SK-N-SH (cell line): Measurements from ENCODE around the gene TNFRSF18. TPM values are rescaled to one million over a fixed set of nuclear protein-coding genes. Genes with fewer than 3 reads are reported as not detected.
A peak's percentile ranks its signal among the peaks of the same experiment; 100 is the strongest.

Experiments
- CTCF ChIA-PET: fragments of 300-600, 350-600 bp; formaldehyde crosslinking; extraction: SDS; loops from one replicate; lab custom pipeline; 2021; lab: Yijun Ruan, JAX
- POLR2A ChIA-PET: fragments of 350-600 bp; sonication (Branson Sonifier 250); formaldehyde crosslinking; extraction: SDS; loops from one replicate; lab custom pipeline; 2020; ENCODE audit warnings: antibody characterized with exemption, inconsistent platforms; lab: Yijun Ruan, JAX
- DNase-seq: peaks from one replicate; pipeline ENCODE4 v3.0.0; 2012
- H2AFZ ChIP-seq: fragments of 200-600 bp; sonication (generic); 2 replicates; pipeline ENCODE4 v1.8.1; 2016; ENCODE audit warnings: antibody characterized with exemption, mild to moderate bottlenecking, low read depth
- H3F3A ChIP-seq: fragments of 200-600 bp; sonication (generic); replicated peaks from 2 replicates; pipeline ENCODE3; 2016; ENCODE audit warnings: antibody characterized with exemption, mild to moderate bottlenecking; ENCODE audit not compliant: insufficient read depth
- H3K27ac ChIP-seq, 2 experiments: fragments of 200-500 bp in 1 of 2; fragments of 200-600 bp in 1 of 2; sonication (Bioruptor generic) in 1 of 2; sonication (generic), shearing (Covaris generic) in 1 of 2; 2 replicates each; pipeline versions ENCODE4 v1.5.1 to v1.6.1; 2014 to 2016; ENCODE audit warnings: low read depth in 2 of 2, inconsistent platforms in 1 of 2, low read length in 1 of 2, mild to moderate bottlenecking in 1 of 2, mixed read lengths in 1 of 2
- H3K27me3 ChIP-seq: fragments of 200-600 bp; sonication (generic), shearing (Covaris generic); 2 replicates; pipeline ENCODE4 v1.6.1; 2016; ENCODE audit warnings: mixed run types; ENCODE audit not compliant: insufficient read depth
- H3K36me3 ChIP-seq, 2 experiments: fragments of 200-500 bp in 1 of 2; fragments of 200-600 bp in 1 of 2; sonication (Bioruptor generic) in 1 of 2; sonication (generic) in 1 of 2; replicated peaks in 1 of 2; 2 replicates each; pipeline versions ENCODE3 to v1.5.1; 2014 to 2016; ENCODE audit warnings: low read length in 1 of 2, mild to moderate bottlenecking in 1 of 2; ENCODE audit not compliant: insufficient read depth in 2 of 2, control insufficient read depth in 1 of 2
- H3K4me1 ChIP-seq, 2 experiments: fragments of 200-500 bp in 1 of 2; fragments of 200-600 bp in 1 of 2; sonication (Bioruptor generic) in 1 of 2; sonication (generic), shearing (Covaris generic) in 1 of 2; 2 replicates each; pipeline versions ENCODE4 v1.5.1 to v1.6.1; 2014 to 2016; ENCODE audit warnings: low read depth in 1 of 2, low read length in 1 of 2, mixed run types in 1 of 2; ENCODE audit not compliant: insufficient read depth in 2 of 2, control insufficient read depth in 1 of 2
- H3K4me2 ChIP-seq: fragments of 200-600 bp; sonication (generic), shearing (Covaris generic); 2 replicates; pipeline ENCODE4 v1.6.1; 2017; ENCODE audit warnings: mixed run types
- H3K4me3 ChIP-seq, 2 experiments: fragments of 200-500 bp in 1 of 2; fragments of 200-600 bp in 1 of 2; sonication (Bioruptor generic) in 1 of 2; sonication (generic), shearing (Covaris generic) in 1 of 2; 2 replicates each; pipeline versions ENCODE4 v1.5.1 to v1.8.1; 2014 to 2016; ENCODE audit warnings: low read depth in 2 of 2, inconsistent platforms in 1 of 2, low read length in 1 of 2, mild to moderate bottlenecking in 1 of 2, mixed read lengths in 1 of 2, moderate library complexity in 1 of 2
- H3K79me2 ChIP-seq: fragments of 200-600 bp; sonication (generic); 2 replicates; pipeline ENCODE4 v1.8.1; 2017; ENCODE audit warnings: mild to moderate bottlenecking; ENCODE audit not compliant: insufficient read depth
- H3K9ac ChIP-seq: fragments of 200-600 bp; sonication (generic); 2 replicates; pipeline ENCODE4 v1.6.1; 2017; ENCODE audit warnings: mixed run types
- H3K9me2 ChIP-seq: fragments of 200-600 bp; sonication (generic); 2 replicates; pipeline ENCODE4 v1.6.1; 2017; ENCODE audit warnings: mixed run types
- H3K9me3 ChIP-seq: fragments of 200-600 bp; sonication (generic); 2 replicates; pipeline ENCODE4 v1.6.1; 2017; ENCODE audit warnings: mixed run types, mild to moderate bottlenecking, moderate library complexity
- H4K20me1 ChIP-seq: fragments of 200-600 bp; sonication (generic); 2 replicates; pipeline ENCODE4 v1.6.1; 2017; ENCODE audit warnings: mild to moderate bottlenecking, mixed run types; ENCODE audit not compliant: insufficient read depth
- EP300 ChIP-seq, 2 experiments: IDR thresholded peaks; 2 replicates each; pipeline versions ENCODE4 v1.4.0 to v1.6.1; 2012; ENCODE audit warnings: borderline replicate concordance in 1 of 2, low read depth in 1 of 2, low read length in 1 of 2
- FOXJ3 ChIP-seq: sonication (generic); formaldehyde crosslinking; IDR thresholded peaks from 2 replicates; pipeline ENCODE4 v1.5.1; 2020; ENCODE audit warnings: mild to moderate bottlenecking, missing genetic modification reagents
- GATA2 ChIP-seq: sonication (generic); formaldehyde crosslinking; IDR thresholded peaks from 2 replicates; pipeline ENCODE4 v1.5.0; 2020; ENCODE audit warnings: mild to moderate bottlenecking, missing genetic modification reagents
- JUND ChIP-seq: IDR thresholded peaks from 2 replicates; pipeline ENCODE4 v1.4.0; 2012
- MAX ChIP-seq: IDR thresholded peaks from 2 replicates; pipeline ENCODE4 v1.4.0; 2012; ENCODE audit warnings: low read depth
- MEF2A ChIP-seq: IDR thresholded peaks from 2 replicates; pipeline ENCODE4 v1.4.0; 2012; ENCODE audit warnings: low read depth, borderline replicate concordance
- TEAD4 ChIP-seq: IDR thresholded peaks from 2 replicates; pipeline ENCODE4 v1.4.0; 2012; ENCODE audit warnings: mild to moderate bottlenecking, borderline replicate concordance; ENCODE audit not compliant: insufficient read depth
- YY1 ChIP-seq: IDR thresholded peaks from 2 replicates; pipeline ENCODE4 v1.4.0; 2012; ENCODE audit warnings: low read depth, mild to moderate bottlenecking
- WGBS: methylation state at CpG from one replicate; pipeline ENCODE4 v1.1.6; 2017; ENCODE audit warnings: low lambda C conversion rate; 5-methylcytosine and 5-hydroxymethylcytosine counted together
- polyA plus RNA-seq, 3 experiments: library from polyadenylated mRNA; depleted of rRNA; stranded (reverse); fragments of >200 nt; gene quantifications; 2 replicates each; pipeline ENCODE4 v1.2.3, GENCODE V29; 2012
- TF ChIP-seq, protein P1 (sequence below): fragments of 200-600 bp; sonication (generic); IDR thresholded peaks from 2 replicates; pipeline ENCODE4 v1.6.1; 2017; ENCODE audit warnings: antibody characterized with exemption, mild to moderate bottlenecking, moderate library complexity
- TF ChIP-seq, protein P2 (sequence below): IDR thresholded peaks from 2 replicates; pipeline ENCODE4 v1.4.0; 2012; ENCODE audit warnings: low read depth, borderline replicate concordance

Gene TNFRSF18
- polyA plus RNA-seq, 1 of the 3 experiments (the other 2 are of a cell fraction) = 0.05 TPM

DNA sequence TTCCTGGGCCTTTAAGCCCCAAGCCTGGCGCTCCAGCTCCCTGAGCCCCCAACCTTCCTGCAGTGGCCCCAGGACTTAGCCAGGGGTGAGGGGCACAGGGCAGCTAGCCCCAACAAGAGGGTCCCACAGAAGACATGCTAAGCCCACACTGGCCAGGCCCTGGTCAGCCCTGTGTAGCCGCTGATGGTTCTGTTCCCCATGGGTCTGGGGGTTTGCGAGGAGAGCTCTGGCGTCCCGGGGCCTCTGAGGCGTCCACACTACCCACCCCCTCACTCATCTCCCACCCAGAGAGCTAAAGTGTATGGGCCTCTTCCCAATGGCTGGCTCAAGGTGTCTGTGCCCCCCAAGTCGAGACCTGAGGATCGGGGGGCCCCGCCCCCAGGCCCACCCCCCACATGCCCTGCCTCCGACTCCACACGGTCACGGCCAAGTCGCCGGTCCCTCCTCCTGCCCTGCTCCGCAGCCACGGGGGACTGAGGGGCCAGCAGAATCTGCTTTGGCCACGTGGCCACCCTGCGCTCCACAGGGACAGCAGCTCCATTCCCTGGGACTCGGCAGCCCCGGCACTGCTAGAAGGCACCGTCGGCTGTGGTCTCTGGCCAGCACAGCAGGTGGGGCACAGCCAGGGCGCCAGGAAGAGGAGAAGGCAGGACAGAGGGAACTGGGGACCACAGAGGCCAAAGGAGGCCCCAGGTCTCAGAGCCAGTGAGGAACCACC is 7.8 kb downstream of the TNFRSF18 start:
- Histone ChIP-seq H3K9me2 (no peaks in the 10 kb centered on the region), H3K36me3 (no peaks in the 10 kb centered on the region), H3K27ac (no peak overlapping the region), H4K20me1 (no peaks in the 10 kb centered on the region), H3K9me3 (no peaks in the 10 kb centered on the region), H3K9ac (no peak overlapping the region), H3K4me1 (no peaks in the 10 kb centered on the region; a peak in 1 of 4 replicates), H3K4me2 (no peak overlapping the region), H3K4me3 (no peak overlapping the region), H3F3A (no peaks in the 10 kb centered on the region), H2AFZ (no peak overlapping the region), H3K79me2 (no peaks in the 10 kb centered on the region), H3K27me3 (no peaks in the 10 kb centered on the region)
- CTCF ChIA-PET = interaction anchor here (2.2 kb wide), 1 partner anchor 76 kb away, joined by 5 read pairs; no protein-coding TSS in a partner anchor
- TF ChIP-seq TEAD4 = no peak
- TF ChIP-seq, protein P1, sequence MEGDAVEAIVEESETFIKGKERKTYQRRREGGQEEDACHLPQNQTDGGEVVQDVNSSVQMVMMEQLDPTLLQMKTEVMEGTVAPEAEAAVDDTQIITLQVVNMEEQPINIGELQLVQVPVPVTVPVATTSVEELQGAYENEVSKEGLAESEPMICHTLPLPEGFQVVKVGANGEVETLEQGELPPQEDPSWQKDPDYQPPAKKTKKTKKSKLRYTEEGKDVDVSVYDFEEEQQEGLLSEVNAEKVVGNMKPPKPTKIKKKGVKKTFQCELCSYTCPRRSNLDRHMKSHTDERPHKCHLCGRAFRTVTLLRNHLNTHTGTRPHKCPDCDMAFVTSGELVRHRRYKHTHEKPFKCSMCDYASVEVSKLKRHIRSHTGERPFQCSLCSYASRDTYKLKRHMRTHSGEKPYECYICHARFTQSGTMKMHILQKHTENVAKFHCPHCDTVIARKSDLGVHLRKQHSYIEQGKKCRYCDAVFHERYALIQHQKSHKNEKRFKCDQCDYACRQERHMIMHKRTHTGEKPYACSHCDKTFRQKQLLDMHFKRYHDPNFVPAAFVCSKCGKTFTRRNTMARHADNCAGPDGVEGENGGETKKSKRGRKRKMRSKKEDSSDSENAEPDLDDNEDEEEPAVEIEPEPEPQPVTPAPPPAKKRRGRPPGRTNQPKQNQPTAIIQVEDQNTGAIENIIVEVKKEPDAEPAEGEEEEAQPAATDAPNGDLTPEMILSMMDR = no peak
- no peak for TF ChIP-seq EP300 (IDR thresholded peaks at IDR 0.05; ENCODE audit: borderline replicate concordance in 1 of 2, low read depth in 1 of 2, low read length in 1 of 2)
- TF ChIP-seq, protein P2, sequence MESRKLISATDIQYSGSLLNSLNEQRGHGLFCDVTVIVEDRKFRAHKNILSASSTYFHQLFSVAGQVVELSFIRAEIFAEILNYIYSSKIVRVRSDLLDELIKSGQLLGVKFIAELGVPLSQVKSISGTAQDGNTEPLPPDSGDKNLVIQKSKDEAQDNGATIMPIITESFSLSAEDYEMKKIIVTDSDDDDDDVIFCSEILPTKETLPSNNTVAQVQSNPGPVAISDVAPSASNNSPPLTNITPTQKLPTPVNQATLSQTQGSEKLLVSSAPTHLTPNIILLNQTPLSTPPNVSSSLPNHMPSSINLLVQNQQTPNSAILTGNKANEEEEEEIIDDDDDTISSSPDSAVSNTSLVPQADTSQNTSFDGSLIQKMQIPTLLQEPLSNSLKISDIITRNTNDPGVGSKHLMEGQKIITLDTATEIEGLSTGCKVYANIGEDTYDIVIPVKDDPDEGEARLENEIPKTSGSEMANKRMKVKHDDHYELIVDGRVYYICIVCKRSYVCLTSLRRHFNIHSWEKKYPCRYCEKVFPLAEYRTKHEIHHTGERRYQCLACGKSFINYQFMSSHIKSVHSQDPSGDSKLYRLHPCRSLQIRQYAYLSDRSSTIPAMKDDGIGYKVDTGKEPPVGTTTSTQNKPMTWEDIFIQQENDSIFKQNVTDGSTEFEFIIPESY = no peak
- TF ChIP-seq MEF2A = no peak
- TF ChIP-seq GATA2 (CRISPR knock-in tag) = no peak
- TF ChIP-seq FOXJ3 = no peak
- no peak for TF ChIP-seq YY1
- 60% methylated on average over 3 of the region's 23 CpGs for WGBS
- POLR2A ChIA-PET = no interaction called here
- peak; percentile 46 for DNase-seq

DNA sequence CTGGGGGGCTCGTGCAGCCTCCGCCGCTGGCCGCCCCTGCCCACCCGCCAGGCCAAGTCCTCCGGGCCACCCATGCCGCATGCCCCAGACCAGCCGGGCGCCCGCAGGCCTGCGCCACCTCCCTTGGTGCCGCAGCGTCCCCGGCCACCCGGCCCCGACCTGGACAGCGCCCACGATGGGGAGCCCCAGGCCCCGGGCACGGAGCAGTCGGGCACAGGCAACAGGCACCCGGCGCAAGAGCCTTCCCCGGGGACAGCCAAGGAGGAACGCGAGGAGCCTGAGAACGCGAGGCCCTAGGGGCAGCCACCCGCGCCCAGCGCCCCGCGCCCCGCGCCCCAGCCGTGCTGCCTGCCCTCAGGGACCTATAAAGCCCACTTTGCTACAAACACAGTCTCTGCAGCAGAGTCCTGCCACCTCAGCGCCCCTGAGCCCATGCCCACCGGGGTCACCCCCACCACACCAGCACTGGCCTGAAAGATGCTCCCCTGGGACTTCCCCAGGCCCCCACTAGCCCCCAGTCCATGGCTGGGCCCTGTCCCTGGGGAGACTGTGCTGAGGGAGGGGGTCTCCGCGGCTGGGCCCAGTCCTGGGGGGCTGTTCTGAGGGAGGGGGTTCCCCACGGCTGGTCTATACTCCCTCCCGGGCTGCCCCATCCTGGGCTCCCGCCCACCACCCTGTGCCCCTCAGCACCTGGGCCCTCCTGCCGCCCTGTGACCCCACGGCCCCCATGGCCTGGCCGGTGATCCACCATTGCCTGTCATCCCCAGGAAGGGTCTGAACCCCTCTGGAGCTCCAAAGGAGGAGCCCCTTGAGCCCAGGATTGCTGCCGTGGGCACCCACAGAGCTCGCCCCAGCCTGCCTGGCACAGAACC is 8.6 kb downstream of the TNFRSF18 start:
- CTCF ChIA-PET = interaction anchor here (2.2 kb wide), 1 partner anchor 75 kb away, joined by 5 read pairs; no protein-coding TSS in a partner anchor
- Histone ChIP-seq H3K27me3 (no peaks in the 10 kb centered on the region), H3K4me2 (no peak overlapping the region), H3K36me3 (no peaks in the 10 kb centered on the region), H3K9me3 (no peaks in the 10 kb centered on the region), H3K27ac (no peak overlapping the region), H3K79me2 (no peaks in the 10 kb centered on the region), H3K9ac (no peak overlapping the region), H3K9me2 (no peaks in the 10 kb centered on the region), H3K4me3 (no peak overlapping the region), H4K20me1 (no peaks in the 10 kb centered on the region), H3K4me1 (no peaks in the 10 kb centered on the region), H2AFZ (no peak overlapping the region), H3F3A (no peaks in the 10 kb centered on the region)
- POLR2A ChIA-PET = no interaction called here
- peak; percentile 39 for DNase-seq
- 40% methylated on average over 6 of the region's 48 CpGs for WGBS
- no peak for TF ChIP-seq JUND
- TF ChIP-seq MAX = no peak
